ENCODE results near the gene TKTL1. TPM values are rescaled to one million over a fixed set of nuclear protein-coding genes. Genes with fewer than 3 reads are reported as not detected.
A peak's percentile ranks its signal among the peaks of the same experiment; 100 is the strongest.

TKTL1 gene
- polyA plus RNA-seq, 1 donor from 2014 or later: 0.14 TPM

- Histone ChIP-seq H3K79me2 (replicated peaks; ENCODE audit: insufficient read depth, low read length) (peaks cover 9% of the 10 kb centered on the region), H3F3A (ENCODE audit: insufficient read depth, low read length, poor library complexity, severe bottlenecking) (no peaks in the 10 kb centered on the region), H3K4me2 (ENCODE audit: low read length) (no peak overlapping the region), H3K4me3 (ENCODE audit: low read length) (peak overlapping the region; percentile 73), H3K9me2 (ENCODE audit: insufficient read depth, low read length) (no peaks in the 10 kb centered on the region), H3K9ac (ENCODE audit: low read length) (peak overlapping the region; percentile 89), H3K9me3 (ENCODE audit: low read length) (no peaks in the 10 kb centered on the region), H3K36me3 (ENCODE audit: insufficient read depth, low read length) (no peaks in the 10 kb centered on the region), H4K20me1 (ENCODE audit: insufficient read depth) (no peaks in the 10 kb centered on the region), H3K27ac (ENCODE audit: low read length) (peak overlapping the region; percentile 84), H3K27me3 (ENCODE audit: insufficient read depth, low read depth, low read length) (no peaks in the 10 kb centered on the region), H2AFZ (ENCODE audit: low read depth, low read length) (no peak overlapping the region)
- no peak for TF ChIP-seq RAD21 (conservative IDR thresholded peaks at IDR 0.05)
- no peak for TF ChIP-seq EZH2 (IDR thresholded peaks at IDR 0.05; ENCODE audit: borderline replicate concordance, insufficient read depth, low read length, poor library complexity, severe bottlenecking)
- peak; percentile 10 for TF ChIP-seq CTCF (IDR thresholded peaks at IDR 0.05; ENCODE audit: poor library complexity, severe bottlenecking)
- peak; percentile 42 for TF ChIP-seq MXI1 (conservative IDR thresholded peaks at IDR 0.05; ENCODE audit: poor library complexity, severe bottlenecking)
- peak; percentile 92 for TF ChIP-seq POLR2AphosphoS5 (IDR thresholded peaks at IDR 0.05)
- TF ChIP-seq SMC3 (conservative IDR thresholded peaks at IDR 0.05; ENCODE audit: poor library complexity): no peak
- peak; percentile 58 for TF ChIP-seq REST (IDR thresholded peaks at IDR 0.05; ENCODE audit: borderline replicate concordance)
- peak; percentile 69 for TF ChIP-seq TAF1 (IDR thresholded peaks at IDR 0.05; ENCODE audit: low read depth)
- TF ChIP-seq EP300 (conservative IDR thresholded peaks at IDR 0.05; ENCODE audit: poor library complexity, severe bottlenecking): peak; percentile 17
These were observed 82.6 kb downstream of the TKTL1 start for GRCh38 chrX:154378059-154378798.

GRCh38 chrX:154378799-154379568 is 83.4 kb downstream of the TKTL1 start, which contains the start of gene EMD:
Gene EMD, plus strand, starts transcription at chrX:154379295. Its CDS starts 190 bp downstream, at chrX:154379485.
- H3K9me2 ChIP-seq (ENCODE audit: insufficient read depth, low read length): no peaks in the 10 kb centered on the region
- H4K20me1 ChIP-seq (ENCODE audit: insufficient read depth): no peaks in the 10 kb centered on the region
- peaks cover 9% of the 10 kb centered on the region for H3K79me2 ChIP-seq (replicated peaks; ENCODE audit: insufficient read depth, low read length)
- H3K4me3 ChIP-seq (ENCODE audit: low read length): peak within 1 kb of the TSS; percentile 78
- H3K27me3 ChIP-seq (ENCODE audit: insufficient read depth, low read depth, low read length): no peaks in the 10 kb centered on the region
- peak within 1 kb of the TSS; percentile 65 for H3K4me2 ChIP-seq (ENCODE audit: low read length)
- H3K27ac ChIP-seq (ENCODE audit: low read length): peak within 1 kb of the TSS; percentile 89
- H3K36me3 ChIP-seq (ENCODE audit: insufficient read depth, low read length): no peaks in the 10 kb centered on the region
- H3K9ac ChIP-seq (ENCODE audit: low read length): peak within 1 kb of the TSS; percentile 92
- TF ChIP-seq EZH2 (IDR thresholded peaks at IDR 0.05; ENCODE audit: borderline replicate concordance, insufficient read depth, low read length, poor library complexity, severe bottlenecking) (no peak), CTCF (IDR thresholded peaks at IDR 0.05; ENCODE audit: poor library complexity, severe bottlenecking) (no peak), RAD21 (conservative IDR thresholded peaks at IDR 0.05) (no peak), MXI1 (conservative IDR thresholded peaks at IDR 0.05; ENCODE audit: poor library complexity, severe bottlenecking) (peak; percentile 77), POLR2AphosphoS5 (IDR thresholded peaks at IDR 0.05) (peak; percentile 97), SMC3 (conservative IDR thresholded peaks at IDR 0.05; ENCODE audit: poor library complexity) (peak; percentile 16), REST (IDR thresholded peaks at IDR 0.05; ENCODE audit: borderline replicate concordance) (peak; percentile 74), EP300 (conservative IDR thresholded peaks at IDR 0.05; ENCODE audit: poor library complexity, severe bottlenecking) (peak; percentile 66), TAF1 (IDR thresholded peaks at IDR 0.05; ENCODE audit: low read depth) (peak; percentile 43)
- no peaks in the 10 kb centered on the region for H3F3A ChIP-seq (ENCODE audit: insufficient read depth, low read length, poor library complexity, severe bottlenecking)
- no peaks in the 10 kb centered on the region for H3K9me3 ChIP-seq (ENCODE audit: low read length)
- H2AFZ ChIP-seq (ENCODE audit: low read depth, low read length): no peak within 1 kb of the TSS

All from neural cell (in vitro differentiated cells).